AG04449 (cell line): Measurements from ENCODE around the gene SARNP.
"Not testable (repeated sequence)": the region's sequence is repeated elsewhere in the genome, so short reads cannot be mapped to it uniquely, and the experiment has no call there.

Source experiments
- CTCF ChIA-PET: fragments of 350-600 bp; formaldehyde crosslinking; extraction: SDS; loops from one replicate; lab custom pipeline; 2021; ENCODE audit warnings: antibody characterized with exemption; lab: Yijun Ruan, JAX
- POLR2A ChIA-PET: fragments of 400-600, 350-600 bp; formaldehyde crosslinking; extraction: SDS; loops from one replicate; lab custom pipeline; 2020; ENCODE audit warnings: antibody characterized with exemption, inconsistent platforms; lab: Yijun Ruan, JAX
- DNase-seq: peaks from one replicate; pipeline ENCODE4 v3.0.0-alpha.2; 2010; ENCODE audit warnings: low read depth, low spot score
- H3K4me3 ChIP-seq: 2 replicates; pipeline ENCODE4 v1.5.1; 2011; ENCODE audit warnings: low read depth, mild to moderate bottlenecking, control low read depth, low read length
- CTCF ChIP-seq: IDR thresholded peaks from one replicate; pipeline ENCODE4 v1.5.1; 2011; ENCODE audit warnings: mild to moderate bottlenecking, moderate library complexity, low read length, control low read depth, inconsistent platforms; ENCODE audit not compliant: insufficient read depth; ENCODE audit errors: missing control alignments

The SARNP gene

GRCh38 chr12:55842681-55843429 is 25.3 kb upstream of the SARNP start, which contains the start of gene MMP19:
Gene MMP19 (minus strand): TSS chr12:55842936. CDS start chr12:55842830, 106 bp downstream.
- peak within 1 kb of the TSS; percentile 67 for H3K4me3 ChIP-seq
- TF ChIP-seq CTCF = no peak
- ChIA-PET POLR2A (interaction anchor here (0.7 to 1.9 kb wide), 2 partner anchors 10 to 12 kb away, joined by 3 to 17 read pairs; partner anchors contain the start of gene DNAJC14), CTCF (interaction anchor here (0.9 to 3.7 kb wide), 8 partner anchors 11 to 98 kb away, joined by 3 to 21 read pairs (median 4); partner anchors contain the start of gene DNAJC14)
- DNase-seq = peak; percentile 24

- no peak for TF ChIP-seq CTCF
- CTCF ChIA-PET = interaction anchor here (1.4 to 2.3 kb wide), 3 partner anchors 10 to 85 kb away, joined by 5 to 10 read pairs (median 6); partner anchors contain the start of gene DNAJC14
- no peak overlapping the region for H3K4me3 ChIP-seq
- no peak for DNase-seq
- POLR2A ChIA-PET = no interaction called here
Observed at GRCh38 chr12:55840581-55841351, 23.2 kb upstream of the SARNP start.

GRCh38 chr12:55839345-55840140 is 22.0 kb upstream of the SARNP start:
- no peak for DNase-seq
- H3K4me3 ChIP-seq = no peak overlapping the region
- no peak for TF ChIP-seq CTCF
- CTCF ChIA-PET = no interaction called here
- POLR2A ChIA-PET = interaction anchor here (0.7 to 1.3 kb wide), 2 partner anchors 8 to 120 kb away, joined by 3 to 4 read pairs; no protein-coding TSS in a partner anchor

- CTCF ChIA-PET = interaction anchor here (0.6 kb wide), 1 partner anchor 14 kb away, joined by 3 read pairs; no protein-coding TSS in a partner anchor
- POLR2A ChIA-PET = interaction anchor here (1.3 kb wide), 1 partner anchor 9 kb away, joined by 4 read pairs; no protein-coding TSS in a partner anchor
- no peak for TF ChIP-seq CTCF
- DNase-seq = no peak
- H3K4me3 ChIP-seq = no peak overlapping the region
Observed at GRCh38 chr12:55838361-55838760, 20.8 kb upstream of the SARNP start.

- H3K4me3 ChIP-seq, DNase-seq: not testable (repeated sequence)
- ChIA-PET POLR2A (interaction anchor here (0.9 to 3.6 kb wide), 2 partner anchors 13 to 92 kb away, joined by 3 to 12 read pairs; no protein-coding TSS in a partner anchor), CTCF (interaction anchor here (1.2 kb wide), 1 partner anchor 106 kb away, joined by 4 read pairs; no protein-coding TSS in a partner anchor)
Observed at GRCh38 chr12:55834400-55834799, 16.9 kb upstream of the SARNP start.

- no peak for DNase-seq
- no peak overlapping the region for H3K4me3 ChIP-seq
- ChIA-PET POLR2A (interaction anchor here (0.6 kb wide), 1 partner anchor 10 kb away, joined by 3 read pairs; the partner anchor contains the start of gene MMP19), CTCF (interaction anchor here (1.2 kb wide), 1 partner anchor 11 kb away, joined by 3 read pairs; no protein-coding TSS in a partner anchor)
- TF ChIP-seq CTCF = no peak
Observed at GRCh38 chr12:55833056-55833455, 15.5 kb upstream of the SARNP start.
